ENCODE measurements around the gene MARK3. TPM values are rescaled to one million over a fixed set of nuclear protein-coding genes. Genes with fewer than 3 reads are reported as not detected.

The MARK3 gene
- polyA plus RNA-seq, 1 donor (not counting 4 experiments of a cell fraction or from before 2014, with no cell fraction given), result 133 TPM

DNA sequence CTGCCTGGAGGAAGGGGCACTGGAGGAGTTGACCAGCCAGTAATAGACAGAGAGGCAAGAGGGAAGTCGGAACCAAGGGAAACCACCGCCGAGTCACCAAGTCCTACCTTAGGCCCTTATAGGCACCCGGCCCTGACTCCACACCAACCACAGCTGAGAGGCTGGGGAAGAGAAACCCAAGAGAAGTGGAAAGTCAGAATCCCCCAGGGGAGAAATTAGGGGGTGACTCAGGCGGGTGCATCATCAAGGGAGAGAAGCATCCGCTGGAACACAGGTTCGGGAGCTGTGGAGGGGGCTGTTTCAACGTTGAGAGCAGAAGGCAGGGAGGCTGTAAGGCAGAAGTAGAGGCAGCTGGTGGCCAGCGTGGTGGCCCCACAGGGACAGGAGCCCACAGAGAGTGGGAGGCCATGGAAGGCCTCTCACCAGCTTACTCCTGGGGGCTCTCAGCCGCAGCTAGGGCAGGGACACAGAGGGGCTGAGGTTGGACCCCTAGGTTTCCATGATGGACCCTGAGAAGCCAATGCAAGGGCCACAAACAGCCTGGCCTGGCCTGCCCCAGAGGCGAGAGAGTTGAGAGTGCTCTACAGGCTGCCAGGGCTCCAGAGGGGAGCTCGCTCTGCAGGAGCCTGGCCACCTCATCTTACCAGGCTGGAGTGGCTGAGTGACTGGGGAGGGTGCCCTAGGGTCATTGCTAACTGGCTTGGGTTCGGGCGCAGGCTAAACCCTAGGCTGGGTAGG is 142.4 kb downstream of the MARK3 start:
- Histone ChIP-seq H3K4me1 (ENCODE audit: control insufficient read depth, extremely low read depth, insufficient read depth, low read length) (peaks cover 32% of the 10 kb centered on the region), H3K4me2 (ENCODE audit: control insufficient read depth, extremely low read depth, insufficient read depth, low read depth, low read length) (peak overlapping the region; percentile 92), H3K27ac (ENCODE audit: control insufficient read depth, insufficient read depth, low read length) (peak overlapping the region; percentile 6), H3K9me3 (ENCODE audit: control insufficient read depth, low read depth, low read length) (no peaks in the 10 kb centered on the region), H4K20me1 (ENCODE audit: control insufficient read depth, extremely low read depth, insufficient read depth, low read length) (no peaks in the 10 kb centered on the region), H3K27me3 (ENCODE audit: control insufficient read depth, extremely low read depth, insufficient read depth, low read length) (peaks cover 12% of the 10 kb centered on the region), H3K36me3 (ENCODE audit: control insufficient read depth in 2 of 2, extremely low read depth in 1 of 2, insufficient read depth in 2 of 2, low read length in 2 of 2) (peaks cover 8 to 10% of the 10 kb centered on the region in 2 experiments), H3K4me3 (ENCODE audit: control insufficient read depth in 2 of 3, extremely low read depth in 1 of 3, insufficient read depth in 2 of 3, low read depth in 1 of 3, low read length in 3 of 3) (no peak overlapping the region), H3K9me1 (ENCODE audit: control insufficient read depth, extremely low read depth, insufficient read depth, low read length) (no peaks in the 10 kb centered on the region), H3K79me2 (ENCODE audit: control insufficient read depth, insufficient read depth, low read length) (peaks cover 32% of the 10 kb centered on the region), H2AFZ (ENCODE audit: control insufficient read depth, low read length) (no peak overlapping the region), H3K9ac (ENCODE audit: control insufficient read depth, extremely low read depth, insufficient read depth, low read length) (peak overlapping the region; percentile 86)
- no peak for FAIRE-seq
- TF ChIP-seq, protein P1, sequence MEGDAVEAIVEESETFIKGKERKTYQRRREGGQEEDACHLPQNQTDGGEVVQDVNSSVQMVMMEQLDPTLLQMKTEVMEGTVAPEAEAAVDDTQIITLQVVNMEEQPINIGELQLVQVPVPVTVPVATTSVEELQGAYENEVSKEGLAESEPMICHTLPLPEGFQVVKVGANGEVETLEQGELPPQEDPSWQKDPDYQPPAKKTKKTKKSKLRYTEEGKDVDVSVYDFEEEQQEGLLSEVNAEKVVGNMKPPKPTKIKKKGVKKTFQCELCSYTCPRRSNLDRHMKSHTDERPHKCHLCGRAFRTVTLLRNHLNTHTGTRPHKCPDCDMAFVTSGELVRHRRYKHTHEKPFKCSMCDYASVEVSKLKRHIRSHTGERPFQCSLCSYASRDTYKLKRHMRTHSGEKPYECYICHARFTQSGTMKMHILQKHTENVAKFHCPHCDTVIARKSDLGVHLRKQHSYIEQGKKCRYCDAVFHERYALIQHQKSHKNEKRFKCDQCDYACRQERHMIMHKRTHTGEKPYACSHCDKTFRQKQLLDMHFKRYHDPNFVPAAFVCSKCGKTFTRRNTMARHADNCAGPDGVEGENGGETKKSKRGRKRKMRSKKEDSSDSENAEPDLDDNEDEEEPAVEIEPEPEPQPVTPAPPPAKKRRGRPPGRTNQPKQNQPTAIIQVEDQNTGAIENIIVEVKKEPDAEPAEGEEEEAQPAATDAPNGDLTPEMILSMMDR (optimal IDR thresholded peaks at IDR 0.05 in 1 of 3, IDR thresholded peaks at IDR 0.05 in 1 of 3, conservative IDR thresholded peaks at IDR 0.05 in 1 of 3; ENCODE audit: extremely low read depth in 1 of 3, insufficient read depth in 2 of 3, low read length in 3 of 3), result no peak
- no peak for TF ChIP-seq EZH2 (IDR thresholded peaks at IDR 0.05; ENCODE audit: low read length)
- dilution Hi-C loops (cut with MboI; ENCODE audit: extremely low pct_ligation_motif_present, low sequenced_read_pairs), result no loop called here
- no peak for DNase-seq (ENCODE audit: low read depth, low spot score)

DNA sequence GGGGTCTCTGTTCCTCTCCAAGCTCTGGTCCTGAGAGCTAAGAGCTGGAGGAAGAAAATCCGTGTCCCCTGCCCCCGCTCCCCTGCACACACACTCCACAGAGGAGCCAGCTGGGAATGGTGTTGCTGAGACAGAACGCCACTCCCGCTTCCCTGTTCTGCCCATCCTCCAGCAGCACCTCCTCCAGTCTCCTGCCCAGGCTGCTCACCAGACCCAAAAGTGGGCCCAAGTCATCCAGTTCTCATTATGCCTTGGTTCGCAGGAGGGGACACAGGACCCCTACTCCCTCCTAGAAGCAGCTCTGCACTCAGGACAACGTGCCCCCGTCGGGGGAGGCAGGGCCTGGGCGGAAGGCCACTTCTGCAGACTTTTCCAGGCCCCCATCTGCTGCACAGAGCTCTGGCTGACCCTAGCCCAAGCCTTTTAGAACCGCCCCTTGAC is 143.0 kb downstream of the MARK3 start:
- Histone ChIP-seq H3K9me3 (ENCODE audit: control insufficient read depth, low read depth, low read length) (no peaks in the 10 kb centered on the region), H2AFZ (ENCODE audit: control insufficient read depth, low read length) (no peak overlapping the region), H3K27me3 (ENCODE audit: control insufficient read depth, extremely low read depth, insufficient read depth, low read length) (peaks cover 7% of the 10 kb centered on the region), H3K4me1 (ENCODE audit: control insufficient read depth, extremely low read depth, insufficient read depth, low read length) (peaks cover 28% of the 10 kb centered on the region), H3K4me2 (ENCODE audit: control insufficient read depth, extremely low read depth, insufficient read depth, low read depth, low read length) (peak overlapping the region; percentile 92), H3K36me3 (ENCODE audit: control insufficient read depth in 2 of 2, extremely low read depth in 1 of 2, insufficient read depth in 2 of 2, low read length in 2 of 2) (peaks cover 8 to 12% of the 10 kb centered on the region in 2 experiments), H4K20me1 (ENCODE audit: control insufficient read depth, extremely low read depth, insufficient read depth, low read length) (no peaks in the 10 kb centered on the region), H3K9ac (ENCODE audit: control insufficient read depth, extremely low read depth, insufficient read depth, low read length) (peak overlapping the region; percentile 86), H3K9me1 (ENCODE audit: control insufficient read depth, extremely low read depth, insufficient read depth, low read length) (no peaks in the 10 kb centered on the region), H3K4me3 (ENCODE audit: control insufficient read depth in 2 of 3, extremely low read depth in 1 of 3, insufficient read depth in 2 of 3, low read depth in 1 of 3, low read length in 3 of 3) (peak overlapping the region; percentile 71 to 82 (median 72)), H3K79me2 (ENCODE audit: control insufficient read depth, insufficient read depth, low read length) (peaks cover 32% of the 10 kb centered on the region), H3K27ac (ENCODE audit: control insufficient read depth, insufficient read depth, low read length) (peak overlapping the region; percentile 73)
- TF ChIP-seq EZH2 (IDR thresholded peaks at IDR 0.05; ENCODE audit: low read length), result no peak
- TF ChIP-seq, protein P1 (optimal IDR thresholded peaks at IDR 0.05 in 1 of 3, IDR thresholded peaks at IDR 0.05 in 1 of 3, conservative IDR thresholded peaks at IDR 0.05 in 1 of 3; ENCODE audit: extremely low read depth in 1 of 3, insufficient read depth in 2 of 3, low read length in 3 of 3), result no peak
- dilution Hi-C loops (cut with MboI; ENCODE audit: extremely low pct_ligation_motif_present, low sequenced_read_pairs), result no loop called here
- FAIRE-seq (no peak), DNase-seq (ENCODE audit: low read depth, low spot score) (no peak)
